Measurements from ENCODE around the gene EPGN.

Gene EPGN

GRCh38 chr4:74353858-74354257 lies 45.6 kb downstream of the EPGN start:
- no peaks in the 10 kb centered on the region for H3K79me2 ChIP-seq
- H3K4me2 ChIP-seq (ENCODE audit: low read length), result no peak overlapping the region
- TF ChIP-seq CTCF (IDR thresholded peaks at IDR 0.05), result no peak
- H3K4me1 ChIP-seq, result no peaks in the 10 kb centered on the region
- H3K9ac ChIP-seq, result no peak overlapping the region
- no peaks in the 10 kb centered on the region for H3K27me3 ChIP-seq (ENCODE audit: control insufficient read depth, insufficient read depth, low read length)
- H3K4me3 ChIP-seq (ENCODE audit: low read depth, low read length), result no peak overlapping the region
- no peaks in the 10 kb centered on the region for H3K36me3 ChIP-seq (ENCODE audit: control insufficient read depth, insufficient read depth, low read length)
- no peak overlapping the region for H2AFZ ChIP-seq
- H3K27ac ChIP-seq, result no peak overlapping the region
- H3K9me3 ChIP-seq (ENCODE audit: control insufficient read depth, low read length), result no peaks in the 10 kb centered on the region

GRCh38 chr4:74357965-74358364 lies 49.7 kb downstream of the EPGN start:
- H3K27ac ChIP-seq, result no peak overlapping the region
- H3K9me3 ChIP-seq (ENCODE audit: control insufficient read depth, low read length), result no peaks in the 10 kb centered on the region
- no peaks in the 10 kb centered on the region for H3K36me3 ChIP-seq (ENCODE audit: control insufficient read depth, insufficient read depth, low read length)
- H3K4me2 ChIP-seq (ENCODE audit: low read length), result no peak overlapping the region
- H3K27me3 ChIP-seq (ENCODE audit: control insufficient read depth, insufficient read depth, low read length), result no peaks in the 10 kb centered on the region
- H3K4me1 ChIP-seq, result no peaks in the 10 kb centered on the region
- TF ChIP-seq CTCF (IDR thresholded peaks at IDR 0.05), result no peak
- no peak overlapping the region for H3K4me3 ChIP-seq (ENCODE audit: low read depth, low read length)
- no peaks in the 10 kb centered on the region for H3K79me2 ChIP-seq
- H3K9ac ChIP-seq, result no peak overlapping the region
- H2AFZ ChIP-seq, result no peak overlapping the region

- Histone ChIP-seq H3K4me3 (ENCODE audit: low read depth, low read length) (no peak overlapping the region), H3K27ac (no peak overlapping the region), H3K27me3 (ENCODE audit: control insufficient read depth, insufficient read depth, low read length) (peaks cover 6% of the 10 kb centered on the region), H3K79me2 (no peaks in the 10 kb centered on the region), H3K4me1 (no peaks in the 10 kb centered on the region), H3K9ac (no peak overlapping the region), H3K36me3 (ENCODE audit: control insufficient read depth, insufficient read depth, low read length) (no peaks in the 10 kb centered on the region), H3K4me2 (ENCODE audit: low read length) (no peak overlapping the region), H2AFZ (no peak overlapping the region), H3K9me3 (ENCODE audit: control insufficient read depth, low read length) (no peaks in the 10 kb centered on the region)
- TF ChIP-seq CTCF (IDR thresholded peaks at IDR 0.05), result no peak
These were observed 53.4 kb downstream of the EPGN start for GRCh38 chr4:74361671-74362070.

GRCh38 chr4:74362347-74362746 lies 54.1 kb downstream of the EPGN start:
- no peak for TF ChIP-seq CTCF (IDR thresholded peaks at IDR 0.05)
- Histone ChIP-seq H3K9me3 (ENCODE audit: control insufficient read depth, low read length) (no peaks in the 10 kb centered on the region), H2AFZ (no peak overlapping the region), H3K9ac (no peak overlapping the region), H3K4me2 (ENCODE audit: low read length) (no peak overlapping the region), H3K79me2 (no peaks in the 10 kb centered on the region), H3K36me3 (ENCODE audit: control insufficient read depth, insufficient read depth, low read length) (no peaks in the 10 kb centered on the region), H3K27me3 (ENCODE audit: control insufficient read depth, insufficient read depth, low read length) (peaks cover 6% of the 10 kb centered on the region), H3K27ac (no peak overlapping the region), H3K4me3 (ENCODE audit: low read depth, low read length) (no peak overlapping the region), H3K4me1 (no peaks in the 10 kb centered on the region)

GRCh38 chr4:74364256-74364651 lies 56.0 kb downstream of the EPGN start:
- H3K4me1 ChIP-seq, result no peaks in the 10 kb centered on the region
- peaks cover 6% of the 10 kb centered on the region for H3K27me3 ChIP-seq (ENCODE audit: control insufficient read depth, insufficient read depth, low read length)
- TF ChIP-seq CTCF (IDR thresholded peaks at IDR 0.05), result no peak
- H2AFZ ChIP-seq, result no peak overlapping the region
- no peaks in the 10 kb centered on the region for H3K9me3 ChIP-seq (ENCODE audit: control insufficient read depth, low read length)
- no peaks in the 10 kb centered on the region for H3K79me2 ChIP-seq
- H3K4me2 ChIP-seq (ENCODE audit: low read length), result no peak overlapping the region
- H3K4me3 ChIP-seq (ENCODE audit: low read depth, low read length), result no peak overlapping the region
- no peak overlapping the region for H3K27ac ChIP-seq
- H3K36me3 ChIP-seq (ENCODE audit: control insufficient read depth, insufficient read depth, low read length), result no peaks in the 10 kb centered on the region
- H3K9ac ChIP-seq, result no peak overlapping the region
